ENCODE data around the gene CHST3.

DNA sequence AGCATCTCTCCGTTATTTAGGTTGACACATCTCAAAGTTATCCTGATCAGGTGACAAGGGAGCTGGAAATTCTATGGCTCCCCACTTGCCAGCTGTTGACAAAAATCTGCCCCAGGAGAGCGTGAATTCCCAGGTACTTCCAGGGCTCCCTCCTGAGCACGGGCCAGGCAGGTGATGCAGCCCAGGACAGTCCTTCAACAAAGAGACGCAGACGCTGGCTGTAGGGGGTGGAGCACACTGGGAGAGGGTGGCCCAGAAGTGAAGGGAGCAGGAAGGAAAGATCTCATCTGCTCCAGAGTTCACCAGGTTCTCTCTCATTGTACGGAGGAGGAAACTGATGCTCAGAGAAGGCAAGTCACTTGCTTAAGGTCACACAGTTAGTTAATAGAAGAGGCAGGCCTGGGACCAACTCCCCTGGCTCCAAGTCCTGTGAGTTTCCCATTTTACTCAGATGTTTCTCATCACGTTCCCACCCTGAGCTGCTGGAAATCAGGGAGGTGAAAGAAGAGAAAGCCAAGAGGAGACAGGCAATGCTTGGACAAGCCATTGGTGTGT lies 41.0 kb upstream of the CHST3 start:
- TF ChIP-seq, protein P1, sequence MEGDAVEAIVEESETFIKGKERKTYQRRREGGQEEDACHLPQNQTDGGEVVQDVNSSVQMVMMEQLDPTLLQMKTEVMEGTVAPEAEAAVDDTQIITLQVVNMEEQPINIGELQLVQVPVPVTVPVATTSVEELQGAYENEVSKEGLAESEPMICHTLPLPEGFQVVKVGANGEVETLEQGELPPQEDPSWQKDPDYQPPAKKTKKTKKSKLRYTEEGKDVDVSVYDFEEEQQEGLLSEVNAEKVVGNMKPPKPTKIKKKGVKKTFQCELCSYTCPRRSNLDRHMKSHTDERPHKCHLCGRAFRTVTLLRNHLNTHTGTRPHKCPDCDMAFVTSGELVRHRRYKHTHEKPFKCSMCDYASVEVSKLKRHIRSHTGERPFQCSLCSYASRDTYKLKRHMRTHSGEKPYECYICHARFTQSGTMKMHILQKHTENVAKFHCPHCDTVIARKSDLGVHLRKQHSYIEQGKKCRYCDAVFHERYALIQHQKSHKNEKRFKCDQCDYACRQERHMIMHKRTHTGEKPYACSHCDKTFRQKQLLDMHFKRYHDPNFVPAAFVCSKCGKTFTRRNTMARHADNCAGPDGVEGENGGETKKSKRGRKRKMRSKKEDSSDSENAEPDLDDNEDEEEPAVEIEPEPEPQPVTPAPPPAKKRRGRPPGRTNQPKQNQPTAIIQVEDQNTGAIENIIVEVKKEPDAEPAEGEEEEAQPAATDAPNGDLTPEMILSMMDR (IDR thresholded peaks at IDR 0.05), result no peak
- TF ChIP-seq POLR2A (IDR thresholded peaks at IDR 0.05) (no peak), EP300 (IDR thresholded peaks at IDR 0.05) (no peak)

Data from suprapubic skin (tissue), 3 donors.